ENCODE results near the gene TBRG1.

GRCh38 chr11:124595302-124595701 is 27.4 kb upstream of the TBRG1 start:
- TF ChIP-seq EZH2 (IDR thresholded peaks at IDR 0.05; ENCODE audit: insufficient read depth, poor library complexity, severe bottlenecking) = no peak
- TF ChIP-seq EZH2phosphoT487 (IDR thresholded peaks at IDR 0.05; ENCODE audit: insufficient read depth, low read depth) = no peak
